Skeletal muscle satellite cell (primary cell): ENCODE measurements around the gene SUN2.
A peak's percentile ranks its signal among the peaks of the same experiment; 100 is the strongest.

ENCODE experiments used
- H3K27me3 ChIP-seq: 2 replicates; pipeline ENCODE4 v1.7.0; 2013; ENCODE audit warnings: low read length; ENCODE audit not compliant: control insufficient read depth, insufficient read depth
- H3K36me3 ChIP-seq: 2 replicates; pipeline ENCODE4 v1.7.0; 2013; ENCODE audit warnings: mild to moderate bottlenecking, control low read depth, low read length; ENCODE audit not compliant: insufficient read depth
- H3K4me1 ChIP-seq: 2 replicates; pipeline ENCODE4 v1.7.0; 2013; ENCODE audit warnings: low read length; ENCODE audit not compliant: control insufficient read depth, insufficient read depth
- H3K4me2 ChIP-seq: 2 replicates; pipeline ENCODE4 v1.7.0; 2013; ENCODE audit warnings: mild to moderate bottlenecking, low read length
- H3K4me3 ChIP-seq: 2 replicates; pipeline ENCODE4 v1.7.0; 2013; ENCODE audit warnings: low read length
- H3K9ac ChIP-seq: 2 replicates; pipeline ENCODE4 v1.7.0; 2013; ENCODE audit warnings: mild to moderate bottlenecking, low read depth, low read length, moderate library complexity
- H3K9me3 ChIP-seq: replicated peaks from 2 replicates; pipeline ENCODE4 v1.7.0; 2013; ENCODE audit warnings: mild to moderate bottlenecking, control low read depth, low read length

Gene SUN2

GRCh38 chr22:38709306-38709705 is 46.5 kb downstream of the SUN2 start:
- Histone ChIP-seq H3K4me3 (no peak overlapping the region), H3K27me3 (no peaks in the 10 kb centered on the region), H3K9ac (no peak overlapping the region), H3K4me2 (no peak overlapping the region), H3K36me3 (peaks cover 6% of the 10 kb centered on the region), H3K9me3 (no peaks in the 10 kb centered on the region), H3K4me1 (peaks cover 21% of the 10 kb centered on the region)

- Histone ChIP-seq H3K27me3 (no peaks in the 10 kb centered on the region), H3K9me3 (no peaks in the 10 kb centered on the region), H3K4me2 (peak overlapping the region; percentile 82), H3K4me1 (peaks cover 21% of the 10 kb centered on the region), H3K9ac (no peak overlapping the region), H3K4me3 (no peak overlapping the region), H3K36me3 (peaks cover 6% of the 10 kb centered on the region)
Observed at GRCh38 chr22:38707984-38708383, 47.8 kb downstream of the SUN2 start.

GRCh38 chr22:38707346-38707745 is 48.5 kb downstream of the SUN2 start:
- Histone ChIP-seq H3K4me3 (peak overlapping the region; percentile 73), H3K27me3 (no peaks in the 10 kb centered on the region), H3K36me3 (peaks cover under 1% of the 10 kb centered on the region), H3K4me1 (peaks cover 21% of the 10 kb centered on the region), H3K9ac (peak overlapping the region; percentile 93), H3K9me3 (no peaks in the 10 kb centered on the region), H3K4me2 (peak overlapping the region; percentile 82)

- Histone ChIP-seq H3K4me3 (peak overlapping the region; percentile 73), H3K36me3 (no peaks in the 10 kb centered on the region), H3K9me3 (no peaks in the 10 kb centered on the region), H3K4me2 (peak overlapping the region; percentile 82), H3K9ac (peak overlapping the region; percentile 93), H3K27me3 (no peaks in the 10 kb centered on the region), H3K4me1 (peaks cover 21% of the 10 kb centered on the region)
Observed at GRCh38 chr22:38706901-38707195, 49.0 kb downstream of the SUN2 start.

- H3K4me2 ChIP-seq: peak overlapping the region; percentile 82
- H3K27me3 ChIP-seq: no peaks in the 10 kb centered on the region
- peak overlapping the region; percentile 93 for H3K9ac ChIP-seq
- peak overlapping the region; percentile 73 for H3K4me3 ChIP-seq
- no peaks in the 10 kb centered on the region for H3K9me3 ChIP-seq
- no peaks in the 10 kb centered on the region for H3K36me3 ChIP-seq
- peaks cover 27% of the 10 kb centered on the region for H3K4me1 ChIP-seq
Observed at GRCh38 chr22:38706101-38706900, 49.5 kb downstream of the SUN2 start.

- H3K4me3 ChIP-seq: peak within 1 kb of the TSS; percentile 73
Observed at GRCh38 chr22:38705235-38706100, 50.3 kb downstream of the SUN2 start, which contains the start of gene GTPBP1. Gene GTPBP1 (plus strand): TSS chr22:38705944. CDS start chr22:38705956, 12 bp downstream.

GRCh38 chr22:38704654-38705234 is 51.1 kb downstream of the SUN2 start:
- Histone ChIP-seq H3K9me3 (no peaks in the 10 kb centered on the region), H3K9ac (peak overlapping the region; percentile 61), H3K4me3 (peak overlapping the region; percentile 58), H3K4me1 (peaks cover 28% of the 10 kb centered on the region), H3K27me3 (no peaks in the 10 kb centered on the region), H3K36me3 (no peaks in the 10 kb centered on the region), H3K4me2 (peak overlapping the region; percentile 84)

More at GRCh38 chr22:38705235-38706100, 50.3 kb downstream of the SUN2 start, which contains the start of gene GTPBP1:
- no peaks in the 10 kb centered on the region for H3K9me3 ChIP-seq
- no peaks in the 10 kb centered on the region for H3K36me3 ChIP-seq
- H3K9ac ChIP-seq: peak within 1 kb of the TSS; percentile 93
- no peaks in the 10 kb centered on the region for H3K27me3 ChIP-seq
- peaks cover 28% of the 10 kb centered on the region for H3K4me1 ChIP-seq
- peak within 1 kb of the TSS; percentile 84 for H3K4me2 ChIP-seq

GRCh38 chr22:38700789-38701628 is 54.8 kb downstream of the SUN2 start, which contains the start of gene JOSD1:
Gene JOSD1 (minus strand): TSS chr22:38700943. CDS start chr22:38699987, 956 bp downstream.
- Histone ChIP-seq H3K36me3 (peaks cover 5% of the 10 kb centered on the region), H3K4me1 (peaks cover 49% of the 10 kb centered on the region), H3K9ac (peak within 1 kb of the TSS; percentile 99), H3K27me3 (no peaks in the 10 kb centered on the region), H3K4me3 (peak within 1 kb of the TSS; percentile 91), H3K9me3 (no peaks in the 10 kb centered on the region), H3K4me2 (peak within 1 kb of the TSS; percentile 90)

GRCh38 chr22:38700270-38700788 is 55.5 kb downstream of the SUN2 start:
- peaks cover 5% of the 10 kb centered on the region for H3K36me3 ChIP-seq
- peak overlapping the region; percentile 91 for H3K4me3 ChIP-seq
- H3K9me3 ChIP-seq: no peaks in the 10 kb centered on the region
- H3K9ac ChIP-seq: peak overlapping the region; percentile 99
- H3K4me2 ChIP-seq: peak overlapping the region; percentile 90
- H3K27me3 ChIP-seq: no peaks in the 10 kb centered on the region
- peaks cover 49% of the 10 kb centered on the region for H3K4me1 ChIP-seq

- Histone ChIP-seq H3K4me2 (peak overlapping the region; percentile 90), H3K36me3 (peaks cover 5% of the 10 kb centered on the region), H3K4me1 (peaks cover 45% of the 10 kb centered on the region), H3K9ac (peak overlapping the region; percentile 99), H3K27me3 (no peaks in the 10 kb centered on the region), H3K4me3 (peak overlapping the region; percentile 91), H3K9me3 (no peaks in the 10 kb centered on the region)
Observed at GRCh38 chr22:38699784-38700183, 56.0 kb downstream of the SUN2 start.
